Memory B cell (primary cell): ENCODE measurements around the gene MAP7.
A peak's percentile ranks its signal among the peaks of the same experiment; 100 is the strongest.

ENCODE experiments used
- ATAC-seq: fragments of 150-1000 bp; cut with Tn5 transposase; 2 replicates; pipeline ENCODE4 v1.10.0; 2021; ENCODE audit warnings: low read depth, mild to moderate bottlenecking, moderate library complexity
- DNase-seq, 2 donors: peaks; one replicate each; pipeline ENCODE4 v3.0.0; 2022; ENCODE audit warnings: low spot score in 2 of 2
- H3K27ac Mint-ChIP-seq: one replicate; pipeline ENCODE4 v1.8.0; 2022; ENCODE audit warnings: mild to moderate bottlenecking, moderate library complexity, mixed read lengths
- H3K27me3 Mint-ChIP-seq: one replicate; pipeline ENCODE4 v1.8.0; 2022; ENCODE audit warnings: mixed read lengths
- H3K36me3 Mint-ChIP-seq: one replicate; pipeline ENCODE4 v1.8.0; 2022; ENCODE audit warnings: mild to moderate bottlenecking, mixed read lengths
- H3K4me1 Mint-ChIP-seq: one replicate; pipeline ENCODE4 v1.8.0; 2022; ENCODE audit warnings: mixed read lengths
- H3K4me3 Mint-ChIP-seq: one replicate; pipeline ENCODE4 v1.8.0; 2022; ENCODE audit warnings: mild to moderate bottlenecking, moderate library complexity, mixed read lengths
- H3K9me3 Mint-ChIP-seq: one replicate; pipeline ENCODE4 v1.8.0; 2022; ENCODE audit warnings: mixed read lengths

The MAP7 gene

GRCh38 chr6:136335736-136336363 is 214.4 kb downstream of the MAP7 start:
- no peak for DNase-seq
- Mint-ChIP-seq H3K4me1 (no peaks in the 10 kb centered on the region), H3K9me3 (no peaks in the 10 kb centered on the region), H3K27me3 (peaks cover 3% of the 10 kb centered on the region), H3K4me3 (no peak overlapping the region), H3K36me3 (no peaks in the 10 kb centered on the region), H3K27ac (no peak overlapping the region)
- ATAC-seq = no peak

DNA sequence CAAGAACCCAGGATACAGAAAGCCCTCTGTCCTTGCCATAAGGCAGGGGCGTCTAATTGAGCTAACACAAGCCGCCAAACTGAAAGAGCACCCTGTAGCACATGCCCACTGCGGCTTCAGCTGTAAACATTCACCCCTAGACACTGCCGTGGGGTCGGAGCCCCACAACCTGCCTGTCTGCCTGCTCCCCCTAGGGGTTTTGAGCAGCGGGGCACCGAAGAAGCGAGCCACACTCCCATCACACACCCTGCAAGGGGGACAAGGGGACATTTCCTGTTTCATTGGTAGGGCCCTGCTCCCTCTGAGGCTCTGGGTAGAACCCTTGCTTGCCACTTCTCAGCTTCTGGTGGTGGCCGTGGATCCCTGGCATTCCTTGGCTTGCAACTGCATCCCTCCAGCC is 215.4 kb downstream of the MAP7 start:
- peaks cover 3% of the 10 kb centered on the region for H3K27me3 Mint-ChIP-seq
- H3K4me3 Mint-ChIP-seq = no peak overlapping the region
- ATAC-seq = no peak
- H3K27ac Mint-ChIP-seq = no peak overlapping the region
- no peaks in the 10 kb centered on the region for H3K9me3 Mint-ChIP-seq
- H3K4me1 Mint-ChIP-seq = no peaks in the 10 kb centered on the region
- H3K36me3 Mint-ChIP-seq = no peaks in the 10 kb centered on the region
- no peak for DNase-seq

DNA sequence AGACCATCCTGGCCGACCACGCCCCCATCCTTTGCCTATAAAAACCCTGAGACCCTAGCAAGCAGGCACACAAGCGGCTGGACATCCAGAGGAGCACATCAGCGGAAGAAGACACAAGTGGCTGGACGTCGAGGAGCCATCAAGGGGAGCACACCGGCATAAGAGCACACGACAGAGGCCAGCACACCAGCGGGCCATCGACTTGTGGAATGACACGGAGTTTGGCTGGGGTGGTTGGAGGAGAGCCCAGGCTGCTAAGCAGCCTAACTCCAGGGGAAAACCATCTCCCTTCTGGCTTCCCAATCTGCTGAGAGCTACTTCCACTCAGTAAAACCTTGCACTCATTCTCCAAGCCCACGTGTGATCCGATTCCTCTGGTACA is 215.8 kb downstream of the MAP7 start:
- Mint-ChIP-seq H3K4me3 (no peak overlapping the region), H3K9me3 (no peaks in the 10 kb centered on the region), H3K36me3 (no peaks in the 10 kb centered on the region), H3K4me1 (no peaks in the 10 kb centered on the region), H3K27me3 (peaks cover 3% of the 10 kb centered on the region), H3K27ac (no peak overlapping the region)
- ATAC-seq (no peak), DNase-seq (no peak)

GRCh38 chr6:136333824-136334464 is 216.3 kb downstream of the MAP7 start:
- Mint-ChIP-seq H3K4me1 (no peaks in the 10 kb centered on the region), H3K36me3 (no peaks in the 10 kb centered on the region), H3K4me3 (no peak overlapping the region), H3K9me3 (no peaks in the 10 kb centered on the region), H3K27ac (no peak overlapping the region), H3K27me3 (peaks cover 3% of the 10 kb centered on the region)
- DNase-seq (no peak), ATAC-seq (no peak)

DNA sequence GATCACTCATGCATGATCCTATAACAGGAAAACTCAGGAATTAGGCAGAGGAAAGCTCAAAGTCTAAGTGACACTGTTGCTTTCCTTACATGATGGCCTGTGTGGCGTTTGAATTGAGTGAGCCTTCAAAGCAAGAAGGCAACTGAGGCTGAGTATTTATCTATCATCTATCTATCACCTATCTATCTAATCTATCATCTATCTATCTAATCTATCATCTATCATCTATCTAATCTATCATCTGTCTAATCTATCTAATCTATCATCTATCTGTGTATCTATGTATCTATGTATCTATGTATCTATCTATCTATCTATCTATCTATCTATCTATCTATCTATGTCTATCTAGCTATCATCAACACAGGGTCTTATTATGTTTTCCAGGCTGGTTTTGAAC is 218.8 kb downstream of the MAP7 start:
- H3K4me3 Mint-ChIP-seq = no peak overlapping the region

GRCh38 chr6:136330634-136331033 is 219.6 kb downstream of the MAP7 start:
- no peaks in the 10 kb centered on the region for H3K36me3 Mint-ChIP-seq
- no peak overlapping the region for H3K27ac Mint-ChIP-seq
- no peaks in the 10 kb centered on the region for H3K9me3 Mint-ChIP-seq
- H3K4me1 Mint-ChIP-seq = no peaks in the 10 kb centered on the region
- no peak overlapping the region for H3K4me3 Mint-ChIP-seq
- ATAC-seq (no peak), DNase-seq (no peak)
- H3K27me3 Mint-ChIP-seq = peaks cover 2% of the 10 kb centered on the region

More for the DNA sequence above, 218.8 kb downstream of the MAP7 start:
- peaks cover 2% of the 10 kb centered on the region for H3K27me3 Mint-ChIP-seq
- H3K36me3 Mint-ChIP-seq = no peaks in the 10 kb centered on the region
- no peak overlapping the region for H3K27ac Mint-ChIP-seq
- H3K9me3 Mint-ChIP-seq = no peaks in the 10 kb centered on the region
- H3K4me1 Mint-ChIP-seq = no peaks in the 10 kb centered on the region
- ATAC-seq (no peak), DNase-seq (no peak)

GRCh38 chr6:136326038-136326553 is 224.1 kb downstream of the MAP7 start:
- Mint-ChIP-seq H3K4me3 (no peak overlapping the region), H3K4me1 (no peaks in the 10 kb centered on the region), H3K27me3 (no peaks in the 10 kb centered on the region), H3K36me3 (no peaks in the 10 kb centered on the region), H3K27ac (no peak overlapping the region), H3K9me3 (no peaks in the 10 kb centered on the region)
- ATAC-seq = peak; percentile 50
- no peak for DNase-seq

GRCh38 chr6:136324686-136325380 is 225.4 kb downstream of the MAP7 start:
- H3K27ac Mint-ChIP-seq = no peak overlapping the region
- no peaks in the 10 kb centered on the region for H3K9me3 Mint-ChIP-seq

GRCh38 chr6:136323431-136324112 is 226.7 kb downstream of the MAP7 start:
- Mint-ChIP-seq H3K36me3 (no peaks in the 10 kb centered on the region), H3K27me3 (peaks cover 1% of the 10 kb centered on the region), H3K4me3 (no peak overlapping the region), H3K9me3 (no peaks in the 10 kb centered on the region), H3K4me1 (no peaks in the 10 kb centered on the region), H3K27ac (no peak overlapping the region)
- DNase-seq (no peak), ATAC-seq (no peak)

More at GRCh38 chr6:136324686-136325380, 225.4 kb downstream of the MAP7 start:
- no peak for ATAC-seq
- H3K36me3 Mint-ChIP-seq = no peaks in the 10 kb centered on the region
- DNase-seq = no peak
- no peaks in the 10 kb centered on the region for H3K4me1 Mint-ChIP-seq
- H3K27me3 Mint-ChIP-seq = peaks cover 1% of the 10 kb centered on the region
- no peak overlapping the region for H3K4me3 Mint-ChIP-seq

- Mint-ChIP-seq H3K9me3 (no peaks in the 10 kb centered on the region), H3K4me1 (no peaks in the 10 kb centered on the region), H3K4me3 (no peak overlapping the region), H3K27me3 (peaks cover 1% of the 10 kb centered on the region), H3K27ac (no peak overlapping the region), H3K36me3 (no peaks in the 10 kb centered on the region)
- ATAC-seq (no peak), DNase-seq (no peak)
These were observed 230.5 kb downstream of the MAP7 start for GRCh38 chr6:136319732-136320131.

DNA sequence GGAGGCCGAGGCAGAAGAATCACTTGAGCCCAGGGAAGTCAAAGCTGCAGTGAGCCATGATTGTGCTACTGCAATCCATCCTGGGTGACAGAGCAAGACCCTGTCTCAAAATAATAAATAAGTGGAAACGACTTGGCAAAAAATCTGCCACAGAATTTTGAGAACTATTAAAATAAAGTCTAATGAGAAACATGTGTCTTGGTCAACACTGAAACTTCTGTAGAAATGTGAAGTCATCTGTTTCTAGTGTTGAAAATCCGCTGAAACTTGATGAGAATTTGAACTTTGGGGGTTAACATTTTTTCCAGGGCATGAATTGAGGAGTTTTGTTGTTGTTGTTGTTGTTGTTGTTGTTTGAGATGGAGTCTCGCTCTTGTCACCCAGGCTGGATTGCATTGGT is 231.5 kb downstream of the MAP7 start:
- no peaks in the 10 kb centered on the region for H3K9me3 Mint-ChIP-seq
- peaks cover 1% of the 10 kb centered on the region for H3K27me3 Mint-ChIP-seq
- no peak for DNase-seq

GRCh38 chr6:136317971-136318370 is 232.3 kb downstream of the MAP7 start:
- H3K4me1 Mint-ChIP-seq = no peaks in the 10 kb centered on the region

More for the DNA sequence above, 231.5 kb downstream of the MAP7 start:
- Mint-ChIP-seq H3K27ac (no peak overlapping the region), H3K36me3 (no peaks in the 10 kb centered on the region), H3K4me1 (no peaks in the 10 kb centered on the region), H3K4me3 (no peak overlapping the region)
- no peak for ATAC-seq

DNA sequence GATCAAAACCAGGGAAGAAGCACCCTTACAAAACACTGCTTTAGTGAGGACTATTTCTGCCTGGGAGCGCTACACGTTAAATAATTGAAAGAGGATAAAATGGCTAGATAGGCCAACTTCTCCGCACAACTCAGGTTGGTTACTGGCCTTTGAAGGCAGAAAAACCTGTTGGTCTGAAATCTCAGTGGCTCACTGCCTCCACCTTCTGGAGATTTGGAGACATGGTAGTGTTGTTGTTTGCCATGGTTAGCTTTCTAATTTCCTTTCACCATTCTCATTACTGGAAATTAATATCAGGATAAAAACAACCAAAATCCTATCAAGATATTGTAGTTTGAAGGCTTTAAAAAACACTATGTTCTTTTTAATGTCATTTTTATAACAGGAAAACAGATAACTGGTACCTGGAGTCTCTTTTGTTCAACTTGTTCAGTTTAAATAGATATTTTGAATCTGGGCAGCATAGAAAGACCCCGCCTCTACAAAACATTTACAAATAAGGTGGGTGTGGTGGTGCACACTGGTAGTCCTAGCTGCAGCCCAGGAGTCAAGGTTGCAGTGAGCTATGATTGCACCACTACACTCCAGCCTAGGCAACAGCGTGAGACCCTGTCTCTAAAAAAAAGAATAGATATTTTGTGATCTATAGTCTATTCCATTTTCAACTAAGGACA is 233.1 kb downstream of the MAP7 start:
- ATAC-seq = peak; percentile 90
- Mint-ChIP-seq H3K36me3 (no peaks in the 10 kb centered on the region), H3K27me3 (peaks cover 4% of the 10 kb centered on the region), H3K4me3 (no peak overlapping the region), H3K4me1 (no peaks in the 10 kb centered on the region), H3K27ac (no peak overlapping the region), H3K9me3 (no peaks in the 10 kb centered on the region)
- peak; percentile 34 to 59 for DNase-seq

More at GRCh38 chr6:136317971-136318370, 232.3 kb downstream of the MAP7 start:
- Mint-ChIP-seq H3K27me3 (peaks cover 4% of the 10 kb centered on the region), H3K36me3 (no peaks in the 10 kb centered on the region), H3K9me3 (no peaks in the 10 kb centered on the region), H3K27ac (no peak overlapping the region), H3K4me3 (no peak overlapping the region)
- no peak for DNase-seq
- no peak for ATAC-seq
